Pons (tissue), 1 donor: ENCODE data around the gene ZNF462.

Experiments
- DNase-seq: peaks from one replicate; pipeline ENCODE4 v3.0.0-alpha.2; 2016; ENCODE audit warnings: low spot score

ZNF462 gene

GRCh38 chr9:106927916-106928315 is 65.0 kb downstream of the ZNF462 start:
- DNase-seq, result no peak

DNA sequence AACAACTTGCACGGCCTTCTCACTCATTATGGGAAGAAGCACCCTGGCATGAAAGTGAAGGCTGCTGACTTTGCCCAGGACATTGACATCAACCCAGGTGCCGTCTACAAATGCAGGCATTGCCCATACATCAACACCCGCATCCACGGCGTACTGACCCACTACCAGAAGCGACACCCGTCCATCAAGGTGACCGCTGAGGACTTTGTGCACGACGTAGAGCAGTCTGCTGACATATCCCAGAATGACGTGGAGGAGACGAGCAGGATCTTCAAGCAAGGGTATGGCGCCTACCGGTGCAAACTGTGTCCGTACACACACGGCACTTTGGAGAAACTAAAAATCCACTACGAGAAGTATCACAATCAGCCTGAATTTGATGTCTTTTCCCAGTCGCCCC is 65.4 kb downstream of the ZNF462 start:
- no peak for DNase-seq

DNA sequence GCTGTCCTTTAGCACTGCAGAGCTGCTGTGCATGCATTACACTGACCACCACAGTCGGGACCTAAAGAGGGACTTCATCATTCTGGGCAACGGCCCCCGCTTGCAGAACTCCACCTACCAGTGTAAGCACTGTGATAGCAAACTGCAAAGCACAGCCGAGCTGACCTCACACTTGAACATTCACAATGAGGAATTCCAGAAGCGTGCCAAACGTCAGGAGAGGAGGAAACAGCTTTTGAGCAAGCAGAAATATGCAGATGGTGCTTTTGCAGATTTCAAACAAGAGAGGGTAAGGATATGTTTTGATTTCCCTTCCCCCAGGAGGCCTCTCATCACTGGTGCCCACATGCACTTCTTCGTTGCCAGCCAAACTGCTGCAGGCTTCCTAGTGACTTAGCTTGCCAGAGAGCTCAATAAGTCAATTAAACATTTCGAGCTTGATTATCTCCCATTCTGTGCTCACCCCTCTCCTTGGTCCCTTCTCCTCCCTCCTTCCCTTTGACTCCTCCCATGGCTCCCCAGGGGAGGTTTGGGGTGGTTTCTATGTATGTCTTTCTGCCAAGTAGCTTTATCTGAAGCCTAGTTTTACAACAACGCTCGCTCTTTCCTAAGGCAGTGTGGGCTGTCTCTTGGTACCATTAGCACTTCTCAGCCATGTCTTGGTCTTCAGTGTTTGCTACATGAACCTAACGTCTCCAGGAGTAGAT is 66.7 kb downstream of the ZNF462 start:
- no peak for DNase-seq

GRCh38 chr9:106930477-106930876 is 67.5 kb downstream of the ZNF462 start:
- no peak for DNase-seq

GRCh38 chr9:106931466-106931865 is 68.5 kb downstream of the ZNF462 start:
- no peak for DNase-seq

- DNase-seq, result no peak
Measured at GRCh38 chr9:106932178-106932577, 69.2 kb downstream of the ZNF462 start.

- no peak for DNase-seq
Measured at GRCh38 chr9:106932675-106933074, 69.7 kb downstream of the ZNF462 start.

- no peak for DNase-seq
Measured at GRCh38 chr9:106933470-106933869, 70.5 kb downstream of the ZNF462 start.

GRCh38 chr9:106934442-106935238 is 71.7 kb downstream of the ZNF462 start:
- no peak for DNase-seq

- DNase-seq, result no peak
Measured at GRCh38 chr9:106936680-106937079, 73.7 kb downstream of the ZNF462 start.

DNA sequence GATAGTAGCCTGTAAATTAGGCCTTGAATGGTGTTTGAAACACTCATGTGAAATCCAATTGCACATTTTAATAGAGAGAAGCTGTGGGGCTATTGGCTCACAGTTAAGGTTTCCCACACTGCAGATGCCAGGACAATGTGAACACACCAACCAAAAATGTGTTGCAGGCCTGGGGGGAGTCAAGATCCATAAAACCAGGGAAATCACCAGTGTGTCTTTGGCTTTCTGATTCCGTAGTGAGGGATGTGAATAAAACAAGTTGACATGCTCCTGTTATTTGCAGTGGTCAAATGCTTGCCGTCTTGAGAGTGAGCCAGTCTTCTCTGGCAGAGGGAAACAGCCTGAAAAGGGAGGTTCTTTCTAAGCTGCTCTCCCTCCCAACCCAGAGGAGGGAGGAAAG is 79.0 kb downstream of the ZNF462 start:
- peak; percentile 37 for DNase-seq

GRCh38 chr9:106945727-106946660 is 83.0 kb downstream of the ZNF462 start:
- DNase-seq, result no peak

- DNase-seq, result no peak
Measured at GRCh38 chr9:106947106-106947900, 84.3 kb downstream of the ZNF462 start.

GRCh38 chr9:106953174-106953573 is 90.2 kb downstream of the ZNF462 start:
- DNase-seq, result no peak

DNA sequence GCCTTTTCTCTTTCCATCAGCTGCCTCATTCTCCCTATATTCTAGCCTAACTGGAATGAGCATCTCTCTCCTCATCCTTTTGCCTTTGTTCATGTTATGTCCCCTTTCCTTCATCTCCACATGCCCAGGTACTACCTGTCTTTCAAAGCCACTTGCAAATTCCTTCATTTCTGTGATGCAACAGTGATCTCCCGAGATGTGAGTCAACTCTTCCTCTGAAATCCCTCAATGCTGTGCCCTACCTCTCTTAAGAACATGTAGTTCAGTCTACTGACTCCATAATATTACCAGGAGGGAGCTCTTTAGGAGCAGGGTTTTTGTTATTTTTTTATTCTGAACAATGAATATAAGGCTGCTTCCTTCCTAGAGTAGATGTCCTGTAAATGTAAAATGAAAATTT is 91.6 kb downstream of the ZNF462 start:
- no peak for DNase-seq

DNA sequence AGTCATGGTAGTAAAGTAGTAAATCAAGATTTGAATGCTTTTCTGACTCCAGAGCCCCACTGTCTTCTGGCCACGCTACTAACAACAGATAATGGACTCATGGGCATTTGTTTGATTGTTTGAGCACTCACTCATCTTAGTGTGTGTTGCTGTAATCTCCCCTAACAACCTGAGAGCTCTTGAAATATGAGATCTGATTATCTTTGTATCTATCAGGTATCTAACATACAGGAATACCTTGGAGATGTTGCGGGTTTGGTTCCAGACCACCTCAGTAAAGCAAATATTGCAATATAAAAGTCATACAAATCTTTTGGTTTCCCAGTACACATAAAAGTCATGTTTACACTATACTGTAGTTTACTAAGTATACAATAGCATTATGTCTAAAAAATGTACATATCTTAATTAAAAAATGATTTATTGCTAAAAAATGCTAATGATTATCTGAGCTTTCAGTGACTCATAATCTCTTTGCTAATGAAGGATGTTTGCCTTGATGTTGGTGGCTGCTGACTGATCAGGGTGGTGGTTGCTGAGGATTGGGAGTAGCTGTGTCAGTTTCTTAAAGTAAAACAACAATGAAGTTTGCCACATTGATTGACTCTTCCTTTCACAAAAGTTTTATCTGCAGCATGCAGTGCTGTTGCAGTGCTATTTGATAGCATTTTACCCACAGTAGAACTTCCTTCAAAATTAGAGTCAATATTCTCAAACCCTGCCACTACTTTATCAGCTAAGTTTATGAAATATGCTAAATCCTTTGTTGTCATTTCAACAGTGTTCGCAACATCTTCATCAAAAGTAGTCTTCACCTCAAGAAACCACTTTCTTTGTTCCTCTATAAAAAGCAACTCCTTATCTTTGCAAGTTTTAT is 92.2 kb downstream of the ZNF462 start:
- DNase-seq, result no peak

- no peak for DNase-seq
Measured at GRCh38 chr9:106956971-106957370, 94.0 kb downstream of the ZNF462 start.

- no peak for DNase-seq
Measured at GRCh38 chr9:106958955-106959657, 96.1 kb downstream of the ZNF462 start.

- DNase-seq, result no peak
Measured at GRCh38 chr9:106960258-106960657, 97.3 kb downstream of the ZNF462 start.

DNA sequence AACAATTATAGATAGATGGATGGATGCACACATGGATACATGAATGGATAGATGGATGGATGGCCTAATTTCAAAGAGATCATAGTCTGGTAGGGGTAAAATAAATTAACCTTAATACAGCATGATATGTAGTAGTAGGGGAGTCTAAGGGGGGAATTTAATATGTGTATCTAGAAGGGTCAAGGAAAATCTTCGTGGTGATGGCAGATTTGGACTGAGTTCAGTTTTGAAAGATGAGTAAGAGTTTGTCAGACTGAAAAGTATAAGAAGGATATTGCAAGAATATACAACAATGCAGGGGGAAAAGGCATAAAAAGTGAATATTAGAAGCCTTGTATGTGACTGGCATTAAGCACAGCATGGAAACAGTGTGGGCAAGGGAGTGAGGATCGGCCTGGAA is 98.7 kb downstream of the ZNF462 start:
- DNase-seq, result no peak
